H1 (cell line): ENCODE results near the gene TNS3. TPM values are rescaled to one million over a fixed set of nuclear protein-coding genes. Genes with fewer than 3 reads are reported as not detected.

ENCODE experiments used
- CTCF ChIA-PET: fragments of 300-600 bp; sonication (Branson Sonifier 250); formaldehyde crosslinking; loops from one replicate; lab custom pipeline; 2021; ENCODE audit not compliant: partially characterized antibody; lab: Charles Lee
- POLR2A ChIA-PET: fragments of 300-600 bp; sonication (Branson Sonifier 250); formaldehyde crosslinking; loops from one replicate; lab custom pipeline; 2021; ENCODE audit warnings: inconsistent platforms; ENCODE audit not compliant: partially characterized antibody; lab: Charles Lee
- DNase-seq, 2 experiments: peaks; one replicate each; pipeline versions ENCODE4 v3.0.0 to v3.0.0-alpha.2; 2010 to 2022; ENCODE audit warnings: low spot score in 2 of 2, low read depth in 1 of 2, mixed read lengths in 1 of 2
- FAIRE-seq: peaks from 2 replicates; lab custom pipeline; 2011; peaks lifted over from hg19 to GRCh38; lab: Jason Lieb, UNC
- H2AFZ ChIP-seq: 2 replicates; pipeline ENCODE4 v1.8.1; 2012; ENCODE audit warnings: low read length, inconsistent platforms
- H2AK5ac ChIP-seq: 2 replicates; pipeline ENCODE4 v1.6.1; 2013; ENCODE audit warnings: low read depth, low read length
- H2BK120ac ChIP-seq: replicated peaks from 2 replicates; pipeline ENCODE3; 2013; ENCODE audit warnings: low read depth, low read length, inconsistent platforms
- H2BK12ac ChIP-seq: 2 replicates; pipeline ENCODE4 v1.6.1; 2013; ENCODE audit warnings: low read depth, low read length
- H2BK15ac ChIP-seq: 2 replicates; pipeline ENCODE4 v1.6.1; 2013; ENCODE audit warnings: low read length
- H2BK20ac ChIP-seq: 2 replicates; pipeline ENCODE4 v1.6.1; 2013; ENCODE audit warnings: low read length
- H2BK5ac ChIP-seq: 2 replicates; pipeline ENCODE4 v1.6.1; 2013; ENCODE audit warnings: low read depth, low read length
- H3K14ac ChIP-seq: 2 replicates; pipeline ENCODE4 v1.6.1; 2013; ENCODE audit warnings: inconsistent platforms; ENCODE audit not compliant: insufficient read length
- H3K18ac ChIP-seq: 2 replicates; pipeline ENCODE4 v1.6.1; 2013; ENCODE audit warnings: low read length; ENCODE audit errors: extremely low read depth
- H3K23ac ChIP-seq: 2 replicates; pipeline ENCODE4 v1.6.1; 2013; ENCODE audit warnings: inconsistent platforms; ENCODE audit not compliant: insufficient read length
- H3K23me2 ChIP-seq: 2 replicates; pipeline ENCODE4 v1.6.1; 2013; ENCODE audit warnings: low read depth, low read length
- H3K27ac ChIP-seq: 2 replicates; pipeline ENCODE4 v1.6.1; 2011; ENCODE audit warnings: low read depth, low read length, inconsistent platforms
- H3K27me3 ChIP-seq, 4 experiments: replicated peaks in 1 of 4; 1 replicate in 1 of 4; 2 replicates in 3 of 4; pipeline versions ENCODE4 v1.6.1 to v1.8.1; 2011 to 2013; ENCODE audit warnings: low read length in 3 of 4, mild to moderate bottlenecking in 3 of 4, inconsistent platforms in 2 of 4, mixed read lengths in 2 of 4, moderate library complexity in 1 of 4; ENCODE audit not compliant: control insufficient read depth in 3 of 4, insufficient read depth in 3 of 4; ENCODE audit errors: extremely low read depth in 1 of 4
- H3K36me3 ChIP-seq, 4 experiments: 2 replicates each; pipeline versions ENCODE4 v1.6.1 to v1.8.1; 2011 to 2013; ENCODE audit warnings: mild to moderate bottlenecking in 4 of 4, low read length in 3 of 4, moderate library complexity in 2 of 4, control low read depth in 1 of 4, inconsistent platforms in 1 of 4; ENCODE audit not compliant: insufficient read depth in 4 of 4, control insufficient read depth in 2 of 4
- H3K4ac ChIP-seq: replicated peaks from 2 replicates; pipeline ENCODE3; 2013; ENCODE audit warnings: low read length, low read depth, mixed read lengths, inconsistent platforms; ENCODE audit not compliant: insufficient read length
- H3K4me1 ChIP-seq, 4 experiments: replicated peaks in 1 of 4; 1 replicate in 1 of 4; 2 replicates in 3 of 4; pipeline versions ENCODE4 v1.6.1 to v1.8.1; 2011 to 2013; ENCODE audit warnings: low read length in 3 of 4, inconsistent platforms in 2 of 4, mixed read lengths in 1 of 4; ENCODE audit not compliant: insufficient read depth in 4 of 4, control insufficient read depth in 3 of 4
- H3K4me2 ChIP-seq, 2 experiments: 2 replicates each; pipeline versions ENCODE4 v1.6.1 to v1.8.1; 2011 to 2013; ENCODE audit warnings: low read depth in 2 of 2, low read length in 2 of 2, control low read depth in 1 of 2, inconsistent platforms in 1 of 2, mild to moderate bottlenecking in 1 of 2; ENCODE audit not compliant: insufficient read depth in 1 of 2
- H3K4me3 ChIP-seq, 4 experiments: fragments of 200-600, 300-600 bp in 1 of 4; sonication (generic), shearing (Covaris generic), sonication (Bioruptor Twin) in 1 of 4; 2 replicates each; pipeline versions ENCODE4 v1.5.1 to v1.8.1; 2011 to 2016; ENCODE audit warnings: low read length in 4 of 4, low read depth in 3 of 4, control low read depth in 2 of 4, inconsistent platforms in 2 of 4, mild to moderate bottlenecking in 2 of 4, mixed read lengths in 1 of 4, moderate library complexity in 1 of 4; ENCODE audit not compliant: insufficient read depth in 2 of 4; ENCODE audit errors: extremely low read depth in 1 of 4
- H3K56ac ChIP-seq: replicated peaks from 2 replicates; pipeline ENCODE3; 2013; ENCODE audit warnings: low read depth, mild to moderate bottlenecking, mixed read lengths, low read length, inconsistent platforms; ENCODE audit not compliant: insufficient read length
- H3K79me1 ChIP-seq: 2 replicates; pipeline ENCODE4 v1.6.1; 2013; ENCODE audit warnings: low read depth, low read length, control low read depth
- H3K79me2 ChIP-seq, 2 experiments: 2 replicates each; pipeline versions ENCODE4 v1.6.1 to v1.8.1; 2012 to 2013; ENCODE audit warnings: low read length in 2 of 2, mild to moderate bottlenecking in 2 of 2, inconsistent platforms in 1 of 2; ENCODE audit not compliant: insufficient read depth in 2 of 2, control insufficient read depth in 1 of 2
- H3K9ac ChIP-seq, 4 experiments: replicated peaks in 1 of 4; 1 replicate in 1 of 4; 2 replicates in 3 of 4; pipeline versions ENCODE4 v1.6.1 to v1.8.1; 2011 to 2013; ENCODE audit warnings: low read depth in 3 of 4, low read length in 3 of 4, control low read depth in 2 of 4, mild to moderate bottlenecking in 2 of 4, moderate library complexity in 2 of 4, inconsistent platforms in 1 of 4; ENCODE audit errors: extremely low read depth in 1 of 4
- H3K9me3 ChIP-seq, 2 experiments: 2 replicates each; pipeline versions ENCODE4 v1.6.1 to v1.8.1; 2012 to 2013; ENCODE audit warnings: mild to moderate bottlenecking in 2 of 2, moderate library complexity in 2 of 2, control low read depth in 1 of 2, inconsistent platforms in 1 of 2, low read depth in 1 of 2, low read length in 1 of 2, mixed read lengths in 1 of 2; ENCODE audit not compliant: insufficient read depth in 2 of 2
- H4K20me1 ChIP-seq, 2 experiments: replicated peaks in 1 of 2; 2 replicates each; pipeline versions ENCODE3 to v1.8.1; 2011 to 2013; ENCODE audit warnings: inconsistent platforms in 2 of 2, low read length in 2 of 2, mild to moderate bottlenecking in 1 of 2; ENCODE audit not compliant: insufficient read depth in 2 of 2, control insufficient read depth in 1 of 2
- H4K5ac ChIP-seq: 2 replicates; pipeline ENCODE4 v1.6.1; 2013; ENCODE audit warnings: low read length, low read depth, mixed read lengths, inconsistent platforms; ENCODE audit not compliant: insufficient read length
- H4K8ac ChIP-seq: 2 replicates; pipeline ENCODE4 v1.8.0; 2013; ENCODE audit warnings: mild to moderate bottlenecking, moderate library complexity, low read length, inconsistent platforms; ENCODE audit not compliant: insufficient read depth; ENCODE audit errors: extremely low read depth
- H4K91ac ChIP-seq: replicated peaks from 2 replicates; pipeline ENCODE3; 2013; ENCODE audit warnings: low read length, mixed read lengths, inconsistent platforms; ENCODE audit not compliant: insufficient read length
- BCL11A ChIP-seq, 2 experiments: IDR thresholded peaks; one replicate each; pipeline ENCODE4 v1.6.1; 2011; ENCODE audit warnings: low read depth in 2 of 2, low read length in 2 of 2, mild to moderate bottlenecking in 2 of 2
- CTCF ChIP-seq, 3 experiments: IDR thresholded peaks; 1 replicate in 2 of 3; 2 replicates in 1 of 3; pipeline versions ENCODE4 v1.5.1 to v1.6.1; 2011; ENCODE audit warnings: low read length in 3 of 3, mild to moderate bottlenecking in 3 of 3, inconsistent platforms in 2 of 3, low read depth in 1 of 3, moderate library complexity in 1 of 3; ENCODE audit not compliant: insufficient read depth in 1 of 3; ENCODE audit errors: control extremely low read depth in 1 of 3
- HDAC6 ChIP-seq: IDR thresholded peaks from one replicate; pipeline ENCODE4 v1.7.1; 2012; ENCODE audit warnings: low read depth, mild to moderate bottlenecking, inconsistent platforms, low read length, moderate library complexity
- RAD21 ChIP-seq, 2 experiments: IDR thresholded peaks in 1 of 2; conservative IDR thresholded peaks in 1 of 2; 2 replicates each; pipeline ENCODE4 v1.6.1; 2011; ENCODE audit warnings: low read depth in 2 of 2, low read length in 2 of 2, improper control_type of control experiment in 1 of 2, inconsistent platforms in 1 of 2, mild to moderate bottlenecking in 1 of 2, moderate library complexity in 1 of 2
- ZNF274 ChIP-seq: IDR thresholded peaks from 2 replicates; pipeline ENCODE4 v1.7.0; 2012; ENCODE audit warnings: low read length, borderline replicate concordance; ENCODE audit errors: extremely low read depth
- WGBS, 2 experiments: shearing (Covaris generic) in 1 of 2; methylation state at CpG; one replicate each; pipeline versions ENCODE4 v1.1.6 to v1.1.7; 2013 to 2015; ENCODE audit warnings: low lambda C conversion rate in 2 of 2, mixed read lengths in 2 of 2, inconsistent platforms in 1 of 2, low coverage in 1 of 2, missing lambda C conversion rate in 1 of 2; ENCODE audit not compliant: insufficient replicate concordance in 2 of 2, insufficient coverage in 1 of 2, insufficient read length in 1 of 2; ENCODE audit errors: extremely low coverage in 1 of 2, missing lambda C conversion rate in 1 of 2; 5-methylcytosine and 5-hydroxymethylcytosine counted together
- polyA plus RNA-seq, 7 experiments: library from polyadenylated mRNA; depleted of rRNA in 3 of 7; stranded (reverse) in 5 of 7; unstranded in 2 of 7; fragments of >200 nt in 5 of 7; fragments of 200-250 nt in 2 of 7; gene quantifications; 1 replicate in 5 of 7; 2 replicates in 1 of 7; 4 replicates in 1 of 7; pipeline versions ENCODE4 v1.2.1 to v1.2.3, GENCODE V29; 2011 to 2013; ENCODE audit warnings: missing spikeins in 2 of 7, mixed read lengths in 2 of 7
- total RNA-seq: library from RNA; stranded (reverse); fragmentation: NEBNext Ultra II Directional; extraction: Animal tissue kit (Norgen Biotek cat#: 25700); gene quantifications from 2 replicates; pipeline ENCODE4 v1.2.1, GENCODE V29; 2021

Gene TNS3
- total and polyA plus RNA-seq, 2 of the 8 experiments (the other 6 are each of a cell fraction or from before 2014, with no cell fraction given), result 11.9 to 24.2 TPM

- no peaks in the 10 kb centered on the region for H3K23me2 ChIP-seq
- H2AK5ac ChIP-seq, result no peak overlapping the region
- no peak overlapping the region for H2AFZ ChIP-seq
- H3K79me2 ChIP-seq, result no peaks in the 10 kb centered on the region
- H2BK20ac ChIP-seq, result no peak overlapping the region
- H3K4me2 ChIP-seq, result no peak overlapping the region
- H4K8ac ChIP-seq, result no peak overlapping the region
- no peak for FAIRE-seq
- no peak for TF ChIP-seq ZNF274
- TF ChIP-seq BCL11A (IDR thresholded peaks at IDR 0.05; ENCODE audit: low read depth in 2 of 2, low read length in 2 of 2), result no peak
- TF ChIP-seq HDAC6, result no peak
- TF ChIP-seq RAD21 (IDR thresholded peaks at IDR 0.05 in 1 of 2, conservative IDR thresholded peaks at IDR 0.05 in 1 of 2; ENCODE audit: low read depth in 2 of 2, low read length in 2 of 2), result peak in 1 of 2 experiments; percentile 15; a peak in 1 of 4 replicates
- peak in 1 of 3 experiments; percentile 28; a peak in 1 of 4 replicates for TF ChIP-seq CTCF (IDR thresholded peaks at IDR 0.05; ENCODE audit: control extremely low read depth in 1 of 3, insufficient read depth in 1 of 3, low read depth in 1 of 3, low read length in 3 of 3)
- TF ChIP-seq, all 59 proteins: peak for 2
- WGBS, 2 experiments, result 93% methylated on average over 9 of the region's 9 CpGs; no CpG with 5 or more reads in 1 of the 2 experiments
- no peak overlapping the region for H2BK120ac ChIP-seq
- H2BK12ac ChIP-seq, result no peak overlapping the region
- H4K91ac ChIP-seq, result no peak overlapping the region
- no peak overlapping the region for H3K27ac ChIP-seq
- no peaks in the 10 kb centered on the region for H3K9me3 ChIP-seq
- H3K79me1 ChIP-seq, result no peaks in the 10 kb centered on the region
- no peak overlapping the region for H3K4me3 ChIP-seq
- H3K36me3 ChIP-seq, result peaks cover 2 to 7% (median 5%) of the 10 kb centered on the region in 4 experiments; a peak in 5 of 8 replicates
- H4K5ac ChIP-seq, result no peak overlapping the region
- H3K27me3 ChIP-seq, result no peaks in the 10 kb centered on the region
- H3K4ac ChIP-seq, result no peak overlapping the region
- H3K56ac ChIP-seq, result no peak overlapping the region
- no peak overlapping the region for H2BK15ac ChIP-seq
- no peak overlapping the region for H3K14ac ChIP-seq
- ChIA-PET POLR2A (no interaction called here), CTCF (interaction anchor here (1.2 to 1.3 kb wide), 2 partner anchors 13 to 20 kb away, joined by 5 read pairs; no protein-coding TSS in a partner anchor)
- H3K23ac ChIP-seq, result no peak overlapping the region
- no peak overlapping the region; the same call in 1 of the 2 replicates for H3K18ac ChIP-seq
- H2BK5ac ChIP-seq, result no peak overlapping the region
- DNase-seq, result no peak
- H4K20me1 ChIP-seq, result peaks cover 0 to 5% of the 10 kb centered on the region in 2 experiments
- no peaks in the 10 kb centered on the region for H3K4me1 ChIP-seq
- no peak overlapping the region for H3K9ac ChIP-seq
Measured at GRCh38 chr7:47285860-47286491, 295.9 kb downstream of the TNS3 start.
